HepG2 (cell line): ENCODE results near the gene CEP120.

Source experiments
- ATF5 ChIP-seq: sonication (generic); formaldehyde crosslinking; IDR thresholded peaks from 2 replicates; pipeline ENCODE4 v1.4.0; 2020; ENCODE audit warnings: mild to moderate bottlenecking, low read depth, missing genetic modification reagents
- CBX5 ChIP-seq: sonication (generic); formaldehyde crosslinking; IDR thresholded peaks from 2 replicates; pipeline ENCODE4 v1.4.0; 2020; ENCODE audit warnings: missing genetic modification reagents, borderline replicate concordance
- EZH2 ChIP-seq: conservative IDR thresholded peaks from 2 replicates; pipeline ENCODE4 v1.6.1; 2012; ENCODE audit warnings: mild to moderate bottlenecking, low read depth, low read length, moderate library complexity
- FLYWCH1 ChIP-seq: sonication (generic); formaldehyde crosslinking; IDR thresholded peaks from 2 replicates; pipeline ENCODE4 v1.8.1; 2023; ENCODE audit warnings: mild to moderate bottlenecking, missing genetic modification reagents
- JUNB ChIP-seq: sonication (generic); formaldehyde crosslinking; IDR thresholded peaks from 2 replicates; pipeline ENCODE4 v1.8.0; 2022; ENCODE audit warnings: missing genetic modification reagents, mild to moderate bottlenecking, borderline replicate concordance
- MED1 ChIP-seq: sonication (generic); formaldehyde crosslinking; IDR thresholded peaks from 2 replicates; pipeline ENCODE4 v1.4.0; 2020; ENCODE audit warnings: missing genetic modification reagents
- MYC ChIP-seq: sonication (generic); formaldehyde crosslinking; IDR thresholded peaks from 2 replicates; pipeline ENCODE4 v1.9.0; 2021; ENCODE audit warnings: missing genetic modification reagents, borderline replicate concordance
- RXRA ChIP-seq: sonication (generic); formaldehyde crosslinking; IDR thresholded peaks from 2 replicates; pipeline ENCODE4 v1.5.1; 2020; ENCODE audit warnings: missing genetic modification reagents
- STAG1 ChIP-seq: sonication (generic); formaldehyde crosslinking; IDR thresholded peaks from 2 replicates; pipeline ENCODE4 v1.4.0; 2020; ENCODE audit warnings: missing genetic modification reagents
- SUZ12 ChIP-seq: fragments of 150-350 bp; IDR thresholded peaks from 2 replicates; pipeline ENCODE4 v1.6.1; 2014; ENCODE audit warnings: low read depth, low read length
- ZNF263 ChIP-seq: sonication (generic); formaldehyde crosslinking; IDR thresholded peaks from 2 replicates; pipeline ENCODE4 v1.4.0; 2020; ENCODE audit warnings: missing genetic modification reagents
- ZNF276 ChIP-seq: sonication (generic); formaldehyde crosslinking; IDR thresholded peaks from 2 replicates; pipeline ENCODE4 v1.4.0; 2020; ENCODE audit warnings: mild to moderate bottlenecking, low read depth, missing genetic modification reagents
- TF ChIP-seq, protein P1 (sequence below): sonication (generic); formaldehyde crosslinking; IDR thresholded peaks from 2 replicates; pipeline ENCODE4 v1.5.0; 2020; ENCODE audit warnings: mild to moderate bottlenecking, missing genetic modification reagents, moderate library complexity

DNA sequence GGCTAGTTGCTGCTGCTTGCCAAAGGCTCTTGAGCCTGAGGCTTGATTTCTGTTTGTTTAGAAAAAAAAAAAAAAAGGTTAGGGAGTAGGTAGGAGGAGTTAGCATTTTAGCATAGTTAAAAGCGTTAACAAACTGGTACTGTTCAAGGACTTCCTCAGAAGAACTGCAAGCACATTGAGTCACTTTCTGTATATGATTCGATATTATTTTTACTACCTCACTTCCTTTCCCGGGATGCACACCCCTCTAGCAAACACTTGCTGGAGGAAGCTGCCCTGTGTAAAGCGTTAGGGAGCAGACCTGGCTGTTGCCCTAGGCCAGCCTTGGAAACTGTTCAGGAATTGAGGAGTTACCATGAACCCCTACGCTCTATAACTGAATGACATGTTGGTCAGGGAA, 15.7 kb upstream of the CEP120 start:
- TF ChIP-seq EZH2 (no peak), CBX5 (CRISPR knock-in tag) (no peak), ATF5 (CRISPR knock-in tag) (no peak), ZNF276 (no peak), RXRA (no peak), SUZ12 (no peak), FLYWCH1 (no peak), ZNF263 (CRISPR knock-in tag) (no peak), JUNB (no peak), MED1 (CRISPR knock-in tag) (no peak), STAG1 (CRISPR knock-in tag) (no peak), MYC (CRISPR knock-in tag) (no peak)
- TF ChIP-seq, protein P1, sequence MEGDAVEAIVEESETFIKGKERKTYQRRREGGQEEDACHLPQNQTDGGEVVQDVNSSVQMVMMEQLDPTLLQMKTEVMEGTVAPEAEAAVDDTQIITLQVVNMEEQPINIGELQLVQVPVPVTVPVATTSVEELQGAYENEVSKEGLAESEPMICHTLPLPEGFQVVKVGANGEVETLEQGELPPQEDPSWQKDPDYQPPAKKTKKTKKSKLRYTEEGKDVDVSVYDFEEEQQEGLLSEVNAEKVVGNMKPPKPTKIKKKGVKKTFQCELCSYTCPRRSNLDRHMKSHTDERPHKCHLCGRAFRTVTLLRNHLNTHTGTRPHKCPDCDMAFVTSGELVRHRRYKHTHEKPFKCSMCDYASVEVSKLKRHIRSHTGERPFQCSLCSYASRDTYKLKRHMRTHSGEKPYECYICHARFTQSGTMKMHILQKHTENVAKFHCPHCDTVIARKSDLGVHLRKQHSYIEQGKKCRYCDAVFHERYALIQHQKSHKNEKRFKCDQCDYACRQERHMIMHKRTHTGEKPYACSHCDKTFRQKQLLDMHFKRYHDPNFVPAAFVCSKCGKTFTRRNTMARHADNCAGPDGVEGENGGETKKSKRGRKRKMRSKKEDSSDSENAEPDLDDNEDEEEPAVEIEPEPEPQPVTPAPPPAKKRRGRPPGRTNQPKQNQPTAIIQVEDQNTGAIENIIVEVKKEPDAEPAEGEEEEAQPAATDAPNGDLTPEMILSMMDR: no peak
